ENCODE results near the gene ROCK2.

ROCK2 gene

GRCh38 chr2:11375689-11376027 lies 31.2 kb upstream of the ROCK2 start:
- Mint-ChIP-seq H3K4me1 (no peaks in the 10 kb centered on the region), H3K27ac (no peak overlapping the region), H3K9me3 (no peaks in the 10 kb centered on the region), H3K36me3 (no peaks in the 10 kb centered on the region), H3K4me3 (no peak overlapping the region), H3K27me3 (peaks cover 6% of the 10 kb centered on the region)
- DNase-seq: no peak
- CTCF ChIA-PET: no interaction called here

GRCh38 chr2:11375025-11375688 lies 30.7 kb upstream of the ROCK2 start:
- no peak overlapping the region for H3K4me3 Mint-ChIP-seq
- no peak overlapping the region for H3K27ac Mint-ChIP-seq
- no peak for DNase-seq
- peaks cover 6% of the 10 kb centered on the region for H3K27me3 Mint-ChIP-seq
- no peaks in the 10 kb centered on the region for H3K9me3 Mint-ChIP-seq
- CTCF ChIA-PET: no interaction called here
- H3K4me1 Mint-ChIP-seq: no peaks in the 10 kb centered on the region
- no peaks in the 10 kb centered on the region for H3K36me3 Mint-ChIP-seq

DNA sequence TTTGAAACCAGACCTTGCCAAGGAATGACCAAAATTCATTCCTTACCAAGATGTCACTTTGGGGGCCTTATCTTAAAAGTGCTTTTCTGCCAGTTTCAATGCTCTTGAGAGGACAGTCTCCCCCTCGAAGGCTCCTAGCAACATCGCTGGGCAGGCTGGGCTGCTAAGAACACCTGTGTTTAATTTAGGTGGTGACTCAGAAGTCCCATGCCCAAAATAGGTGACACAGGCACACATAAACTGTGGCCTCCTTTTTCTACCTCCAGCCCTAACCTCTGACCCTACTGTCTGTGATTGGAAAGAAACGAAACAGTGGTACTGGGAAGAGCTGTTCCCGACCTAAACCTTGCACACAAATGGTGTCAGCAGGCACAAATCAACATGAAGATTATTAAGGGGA lies 28.7 kb upstream of the ROCK2 start:
- Mint-ChIP-seq H3K4me1 (no peaks in the 10 kb centered on the region), H3K27ac (no peak overlapping the region), H3K27me3 (peaks cover 10% of the 10 kb centered on the region), H3K4me3 (no peak overlapping the region), H3K36me3 (no peaks in the 10 kb centered on the region), H3K9me3 (no peaks in the 10 kb centered on the region)
- no peak for DNase-seq
- CTCF ChIA-PET: no interaction called here

- no peak for DNase-seq
- Mint-ChIP-seq H3K27me3 (peaks cover 12% of the 10 kb centered on the region), H3K4me1 (no peaks in the 10 kb centered on the region), H3K36me3 (no peaks in the 10 kb centered on the region), H3K4me3 (no peak overlapping the region), H3K27ac (no peak overlapping the region), H3K9me3 (no peaks in the 10 kb centered on the region)
- CTCF ChIA-PET: no interaction called here
These were observed 26.9 kb upstream of the ROCK2 start for GRCh38 chr2:11371092-11371937.

DNA sequence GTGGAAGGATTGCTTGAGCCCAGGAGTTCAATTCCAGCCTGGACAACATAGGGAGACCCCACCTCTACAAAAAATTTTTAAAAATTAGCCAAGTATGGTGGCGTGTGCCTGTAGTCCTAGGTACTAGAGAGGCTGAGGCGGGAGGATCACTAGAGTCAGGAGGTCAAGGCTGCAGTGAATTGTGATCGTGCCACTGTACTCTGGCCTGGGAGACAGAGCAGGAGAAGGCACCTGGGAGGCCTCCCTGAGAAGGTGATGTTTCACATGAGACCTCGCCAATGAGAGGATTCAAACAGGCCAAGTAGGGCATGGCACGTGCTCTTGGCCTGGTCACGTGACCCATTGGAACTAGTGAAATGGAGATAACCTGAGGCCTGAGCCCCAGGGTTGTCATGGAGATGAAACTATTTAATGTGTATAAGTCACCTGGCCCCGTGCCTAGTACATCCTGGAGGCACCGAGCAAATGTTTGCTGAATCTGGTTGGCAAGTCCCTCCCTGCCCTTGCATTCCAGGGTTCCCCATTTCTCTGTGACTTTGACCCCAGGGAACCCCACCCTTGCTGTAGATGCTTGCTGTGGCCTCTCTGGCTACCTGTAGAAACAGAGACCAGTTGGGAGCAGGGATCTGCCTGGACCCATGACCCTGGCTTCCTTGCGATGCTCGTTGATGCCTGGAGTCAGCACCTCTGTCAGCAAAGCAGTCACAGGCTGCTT lies 26.1 kb upstream of the ROCK2 start:
- no peaks in the 10 kb centered on the region for H3K36me3 Mint-ChIP-seq
- H3K4me1 Mint-ChIP-seq: no peaks in the 10 kb centered on the region
- CTCF ChIA-PET: no interaction called here
- peaks cover 12% of the 10 kb centered on the region for H3K27me3 Mint-ChIP-seq
- no peak overlapping the region for H3K4me3 Mint-ChIP-seq
- H3K9me3 Mint-ChIP-seq: no peaks in the 10 kb centered on the region
- no peak for DNase-seq
- no peak overlapping the region for H3K27ac Mint-ChIP-seq

- Mint-ChIP-seq H3K36me3 (no peaks in the 10 kb centered on the region), H3K27me3 (peaks cover 5% of the 10 kb centered on the region), H3K4me3 (no peak overlapping the region), H3K4me1 (no peaks in the 10 kb centered on the region), H3K27ac (no peak overlapping the region), H3K9me3 (no peaks in the 10 kb centered on the region)
- CTCF ChIA-PET: interaction anchor here (0.9 kb wide), 1 partner anchor 50 kb away, joined by 3 read pairs; no protein-coding TSS in a partner anchor
- no peak for DNase-seq
These were observed 23.7 kb upstream of the ROCK2 start for GRCh38 chr2:11368059-11368572.

GRCh38 chr2:11367170-11367730 lies 22.8 kb upstream of the ROCK2 start:
- Mint-ChIP-seq H3K9me3 (no peaks in the 10 kb centered on the region), H3K27me3 (peaks cover 5% of the 10 kb centered on the region), H3K27ac (no peak overlapping the region), H3K4me1 (no peaks in the 10 kb centered on the region), H3K36me3 (no peaks in the 10 kb centered on the region), H3K4me3 (no peak overlapping the region)
- CTCF ChIA-PET: interaction anchor here (0.9 kb wide), 1 partner anchor 51 kb away, joined by 3 read pairs; no protein-coding TSS in a partner anchor
- DNase-seq: no peak

DNA sequence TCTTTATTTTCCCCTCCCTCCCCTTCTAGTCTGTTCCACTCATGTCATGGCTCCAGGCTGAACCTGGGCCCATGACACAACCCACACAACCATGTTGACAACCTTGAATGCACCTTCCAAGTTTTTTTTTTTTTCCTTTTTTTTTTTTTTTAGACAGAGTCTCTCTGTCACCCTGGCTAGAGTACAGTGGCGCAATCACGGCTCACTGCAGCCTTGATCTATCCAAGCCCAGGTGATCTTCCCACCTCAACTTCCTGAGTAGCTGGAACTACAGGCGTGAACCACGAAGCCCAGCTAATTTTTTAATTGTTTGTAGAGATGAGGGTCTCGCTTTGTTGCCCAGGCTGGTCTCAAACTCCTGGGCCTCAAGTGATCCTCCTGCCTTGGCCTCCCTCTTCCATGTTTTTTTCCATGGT lies 21.9 kb upstream of the ROCK2 start:
- H3K9me3 Mint-ChIP-seq: no peaks in the 10 kb centered on the region
- peaks cover 5% of the 10 kb centered on the region for H3K27me3 Mint-ChIP-seq
- no peaks in the 10 kb centered on the region for H3K4me1 Mint-ChIP-seq
- H3K4me3 Mint-ChIP-seq: no peak overlapping the region
- CTCF ChIA-PET: no interaction called here
- DNase-seq: no peak
- no peak overlapping the region for H3K27ac Mint-ChIP-seq
- H3K36me3 Mint-ChIP-seq: no peaks in the 10 kb centered on the region

- H3K27me3 Mint-ChIP-seq: peaks cover 5% of the 10 kb centered on the region
- H3K4me3 Mint-ChIP-seq: no peak overlapping the region
- no peaks in the 10 kb centered on the region for H3K4me1 Mint-ChIP-seq
- H3K36me3 Mint-ChIP-seq: no peaks in the 10 kb centered on the region
- no peaks in the 10 kb centered on the region for H3K9me3 Mint-ChIP-seq
- no peak for DNase-seq
- CTCF ChIA-PET: no interaction called here
- H3K27ac Mint-ChIP-seq: no peak overlapping the region
These were observed 20.9 kb upstream of the ROCK2 start for GRCh38 chr2:11365096-11365879.

DNA sequence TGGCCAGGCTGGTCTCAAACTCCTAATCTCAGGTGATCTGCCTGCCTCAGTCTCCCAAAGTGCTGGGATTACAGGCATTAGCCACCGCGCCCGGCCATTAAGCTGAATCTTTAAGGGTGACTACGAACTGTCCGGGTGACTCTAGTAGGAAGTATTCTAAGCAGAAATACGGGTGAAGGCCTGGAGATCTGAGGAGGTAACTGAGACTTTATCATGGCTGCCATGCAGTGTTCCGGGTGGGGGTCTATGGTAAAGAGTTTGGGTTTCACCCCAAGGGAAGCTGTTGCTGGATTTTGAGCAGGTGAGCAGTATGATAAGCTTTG lies 20.1 kb upstream of the ROCK2 start:
- no peaks in the 10 kb centered on the region for H3K4me1 Mint-ChIP-seq
- CTCF ChIA-PET: no interaction called here
- no peaks in the 10 kb centered on the region for H3K9me3 Mint-ChIP-seq
- H3K27me3 Mint-ChIP-seq: peaks cover 5% of the 10 kb centered on the region
- no peak overlapping the region for H3K27ac Mint-ChIP-seq
- no peaks in the 10 kb centered on the region for H3K36me3 Mint-ChIP-seq
- no peak for DNase-seq
- no peak overlapping the region for H3K4me3 Mint-ChIP-seq

DNA sequence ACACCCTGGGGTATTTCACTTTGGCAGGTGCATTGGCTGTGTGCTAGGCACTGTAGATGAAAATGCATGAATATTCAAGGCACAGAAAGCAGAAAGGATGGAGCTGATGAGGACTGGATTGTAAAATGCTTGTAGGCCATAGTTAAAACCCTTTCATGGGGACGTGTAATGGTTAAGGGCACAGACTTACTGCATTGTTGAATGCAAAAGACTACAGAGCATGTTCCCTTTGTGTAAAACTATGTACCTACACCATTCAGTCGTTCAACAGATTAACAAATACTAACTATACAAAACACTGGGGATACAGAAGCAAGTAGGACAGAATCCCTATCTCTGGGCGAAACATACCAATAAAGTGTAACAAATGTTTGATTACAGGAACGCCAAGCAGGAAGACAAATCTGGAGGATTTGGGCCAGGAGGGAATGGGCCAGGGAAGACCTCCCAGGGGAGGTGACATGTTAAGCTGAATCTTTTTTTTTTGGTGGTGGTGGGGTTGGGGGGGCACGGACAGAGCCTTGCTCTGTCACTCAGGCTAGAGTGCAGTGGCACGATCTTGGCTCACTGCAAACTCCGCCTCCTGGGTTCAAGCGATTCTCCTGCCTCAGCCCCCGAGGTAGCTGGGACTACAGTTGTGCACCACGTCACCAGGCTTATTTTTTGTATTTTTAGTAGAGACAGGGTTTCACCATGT lies 19.6 kb upstream of the ROCK2 start:
- no peak overlapping the region for H3K4me3 Mint-ChIP-seq

GRCh38 chr2:11359865-11360264 lies 15.4 kb upstream of the ROCK2 start:
- no peak overlapping the region for H3K27ac Mint-ChIP-seq
- H3K9me3 Mint-ChIP-seq: no peaks in the 10 kb centered on the region
- no peak for DNase-seq
- no peaks in the 10 kb centered on the region for H3K36me3 Mint-ChIP-seq
- no peaks in the 10 kb centered on the region for H3K4me1 Mint-ChIP-seq
- H3K4me3 Mint-ChIP-seq: no peak overlapping the region
- H3K27me3 Mint-ChIP-seq: peaks cover 7% of the 10 kb centered on the region
- CTCF ChIA-PET: no interaction called here

More for the DNA sequence above, 19.6 kb upstream of the ROCK2 start:
- Mint-ChIP-seq H3K4me1 (no peaks in the 10 kb centered on the region), H3K36me3 (no peaks in the 10 kb centered on the region), H3K9me3 (no peaks in the 10 kb centered on the region), H3K27ac (no peak overlapping the region), H3K27me3 (peaks cover 5% of the 10 kb centered on the region)
- DNase-seq: no peak
- CTCF ChIA-PET: no interaction called here

- DNase-seq: no peak
- Mint-ChIP-seq H3K9me3 (no peaks in the 10 kb centered on the region), H3K4me1 (no peaks in the 10 kb centered on the region), H3K27ac (no peak overlapping the region), H3K27me3 (peaks cover 11% of the 10 kb centered on the region), H3K4me3 (no peak overlapping the region), H3K36me3 (no peaks in the 10 kb centered on the region)
- CTCF ChIA-PET: no interaction called here
These were observed 13.1 kb upstream of the ROCK2 start for GRCh38 chr2:11357428-11357972.
